Naive thymus-derived CD8-positive, alpha-beta T cell (primary cell): ENCODE results near the gene SEC22C. TPM values are rescaled to one million over a fixed set of nuclear protein-coding genes. Genes with fewer than 3 reads are reported as not detected.

Experiments
- ATAC-seq, 2 donors: fragments of 150-1000 bp; cut with Tn5 transposase in 1 of 2; sonication (Bioruptor Pico), chemical (Tn5 transposase) in 1 of 2; 1 replicate in 1 of 2; 2 replicates in 1 of 2; pipeline ENCODE4 v1.10.0; 2021; ENCODE audit warnings: mild to moderate bottlenecking in 2 of 2, moderate library complexity in 2 of 2
- POLR2A ChIA-PET: fragments of 350-600 bp; sonication (Branson Sonifier 250); formaldehyde crosslinking; loops from one replicate; lab custom pipeline; 2021; ENCODE audit warnings: antibody characterized with exemption; lab: Charles Lee
- DNase-seq, 10 donors: peaks; one replicate each; pipeline versions ENCODE4 v3.0.0 to v3.0.0-alpha.2; 2020 to 2022
- H3K27ac Mint-ChIP-seq, 10 donors: one replicate each; pipeline ENCODE4 v1.8.0; 2020 to 2022; ENCODE audit warnings: mild to moderate bottlenecking in 10 of 10, mixed read lengths in 10 of 10, moderate library complexity in 4 of 10, inconsistent platforms in 1 of 10
- H3K27me3 Mint-ChIP-seq, 5 donors: one replicate each; pipeline ENCODE4 v1.8.0; 2021 to 2022; ENCODE audit warnings: mixed read lengths in 5 of 5
- H3K36me3 Mint-ChIP-seq, 3 donors: one replicate each; pipeline ENCODE4 v1.8.0; 2020 to 2022; ENCODE audit warnings: mixed read lengths in 3 of 3, mild to moderate bottlenecking in 2 of 3, inconsistent platforms in 1 of 3
- H3K4me1 Mint-ChIP-seq, 4 donors: one replicate each; pipeline ENCODE4 v1.8.0; 2021 to 2022; ENCODE audit warnings: mixed read lengths in 4 of 4
- H3K4me3 Mint-ChIP-seq, 10 donors: one replicate each; pipeline ENCODE4 v1.8.0; 2020 to 2022; ENCODE audit warnings: mild to moderate bottlenecking in 10 of 10, mixed read lengths in 10 of 10, moderate library complexity in 6 of 10, inconsistent platforms in 1 of 10
- H3K9me3 Mint-ChIP-seq, 9 donors: one replicate each; pipeline ENCODE4 v1.8.0; 2020 to 2022; ENCODE audit warnings: mixed read lengths in 9 of 9, mild to moderate bottlenecking in 3 of 9, inconsistent platforms in 1 of 9, moderate library complexity in 1 of 9
- polyA plus RNA-seq, 3 donors: library from polyadenylated mRNA; unstranded; fragments of 300-500 nt; fragmentation: Illumina TruSeq; gene quantifications; one replicate each; pipeline ENCODE4 v1.2.3, GENCODE V29; 2021
- total RNA-seq, 8 experiments: library from RNA in 2 of 8; stranded (reverse) in 2 of 8; gene quantifications; one replicate each; pipeline ENCODE4 v1.2.3 and lab custom pipeline; 2021 to 2026

SEC22C gene
- total and polyA plus RNA-seq, 5 experiments from 2014 or later, result 33.9 to 47.6 (median 39.3) TPM

GRCh38 chr3:42509111-42509510, 72.7 kb downstream of the SEC22C start:
- Mint-ChIP-seq H3K4me1 (peaks cover 57 to 94% (median 77%) of the 10 kb centered on the region in 4 donors), H3K27ac (peak overlapping the region in 5 of 10 donors; percentile 10 to 84 (median 26))

GRCh38 chr3:42508562-42508961, 73.2 kb downstream of the SEC22C start:
- Mint-ChIP-seq H3K36me3 (peaks cover 0 to 23% (median 0%) of the 10 kb centered on the region in 3 donors), H3K4me3 (peak overlapping the region in 7 of 10 donors; percentile 20 to 76 (median 55)), H3K9me3 (no peaks in the 10 kb centered on the region), H3K4me1 (peaks cover 61 to 96% (median 81%) of the 10 kb centered on the region in 4 donors), H3K27ac (peak overlapping the region in 8 of 10 donors; percentile 26 to 89 (median 86)), H3K27me3 (no peaks in the 10 kb centered on the region)
- DNase-seq (peak in 1 of 10 donors; percentile 27), ATAC-seq (no peak)
- POLR2A ChIA-PET, result interaction anchor here (0.6 to 2.2 kb wide), 5 partner anchors 12 to 94 kb away, joined by 3 to 9 read pairs (median 4); no protein-coding TSS in a partner anchor

More at GRCh38 chr3:42509111-42509510, 72.7 kb downstream of the SEC22C start:
- peak overlapping the region in 5 of 10 donors; percentile 20 to 76 (median 53) for H3K4me3 Mint-ChIP-seq
- no peaks in the 10 kb centered on the region for H3K27me3 Mint-ChIP-seq
- H3K36me3 Mint-ChIP-seq, result peaks cover 0 to 28% (median 0%) of the 10 kb centered on the region in 3 donors
- POLR2A ChIA-PET, result interaction anchor here (1.1 to 2.2 kb wide), 3 partner anchors 11 to 38 kb away, joined by 3 to 9 read pairs (median 4); no protein-coding TSS in a partner anchor
- no peaks in the 10 kb centered on the region for H3K9me3 Mint-ChIP-seq
- DNase-seq, result peak in 1 of 10 donors; percentile 45
- no peak for ATAC-seq

GRCh38 chr3:42507761-42508335, 73.9 kb downstream of the SEC22C start:
- H3K4me3 Mint-ChIP-seq, result peak overlapping the region; percentile 11 to 78 (median 70)
- peak in 1 of 10 donors; percentile 27 for DNase-seq

DNA sequence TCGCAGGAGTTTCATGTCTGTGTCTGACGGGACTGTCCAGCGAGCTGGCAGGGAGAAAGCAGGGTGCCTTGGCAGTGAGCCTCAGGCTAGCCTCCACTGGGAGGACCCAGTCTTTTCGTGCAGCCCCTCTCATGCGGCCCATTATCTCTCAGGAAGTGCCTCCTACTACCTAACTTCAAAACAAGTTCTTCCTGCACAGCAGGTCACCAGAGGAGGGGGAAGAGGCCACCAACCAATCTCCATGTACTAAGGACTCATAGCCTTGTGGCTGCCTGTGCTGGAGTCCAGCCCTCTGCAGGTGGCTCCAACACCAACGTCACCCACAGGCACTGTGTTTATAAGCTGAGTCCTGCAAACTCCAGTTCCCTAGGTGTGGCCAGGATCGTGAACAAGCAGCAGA, 74.5 kb downstream of the SEC22C start:
- no peaks in the 10 kb centered on the region for H3K27me3 Mint-ChIP-seq
- ATAC-seq (no peak), DNase-seq (peak in 2 of 10 donors; percentile 6 to 59)
- peaks cover 0 to 14% (median 0%) of the 10 kb centered on the region in 3 donors for H3K36me3 Mint-ChIP-seq
- H3K4me3 Mint-ChIP-seq, result peak overlapping the region; percentile 3 to 78 (median 70)
- peaks cover 58 to 96% (median 86%) of the 10 kb centered on the region in 4 donors for H3K4me1 Mint-ChIP-seq
- peak overlapping the region; percentile 73 to 92 (median 90) for H3K27ac Mint-ChIP-seq
- POLR2A ChIA-PET, result interaction anchor here (0.6 to 2.2 kb wide), 4 partner anchors 19 to 1701 kb away, joined by 3 to 10 read pairs (median 6); no protein-coding TSS in a partner anchor
- H3K9me3 Mint-ChIP-seq, result no peaks in the 10 kb centered on the region

More at GRCh38 chr3:42507761-42508335, 73.9 kb downstream of the SEC22C start:
- POLR2A ChIA-PET, result interaction anchor here (0.5 to 2.2 kb wide), 8 partner anchors 12 to 1700 kb away, joined by 3 to 10 read pairs (median 4); no protein-coding TSS in a partner anchor
- Mint-ChIP-seq H3K27ac (peak overlapping the region; percentile 73 to 92 (median 90)), H3K4me1 (peaks cover 60 to 96% (median 86%) of the 10 kb centered on the region in 4 donors), H3K9me3 (no peaks in the 10 kb centered on the region), H3K36me3 (peaks cover 0 to 15% (median 0%) of the 10 kb centered on the region in 3 donors), H3K27me3 (no peaks in the 10 kb centered on the region)
- ATAC-seq, result peak; percentile 19 to 27

- Mint-ChIP-seq H3K36me3 (peaks cover 0 to 12% (median 0%) of the 10 kb centered on the region in 3 donors), H3K4me1 (peaks cover 56 to 96% (median 80%) of the 10 kb centered on the region in 4 donors), H3K27me3 (peaks cover under 1 to 6% (median 2%) of the 10 kb centered on the region in 5 donors), H3K27ac (peak overlapping the region; percentile 73 to 92 (median 90)), H3K9me3 (no peaks in the 10 kb centered on the region), H3K4me3 (peak overlapping the region in 3 of 10 donors; percentile 11 to 29 (median 23))
- ATAC-seq, result no peak
- POLR2A ChIA-PET, result interaction anchor here (0.9 to 6.3 kb wide), 3 partner anchors 20 to 28 kb away, joined by 3 to 89 read pairs (median 4); no protein-coding TSS in a partner anchor
- peak in 2 of 10 donors; percentile 12 to 52 for DNase-seq
Measured at GRCh38 chr3:42505849-42506410, 75.8 kb downstream of the SEC22C start.

DNA sequence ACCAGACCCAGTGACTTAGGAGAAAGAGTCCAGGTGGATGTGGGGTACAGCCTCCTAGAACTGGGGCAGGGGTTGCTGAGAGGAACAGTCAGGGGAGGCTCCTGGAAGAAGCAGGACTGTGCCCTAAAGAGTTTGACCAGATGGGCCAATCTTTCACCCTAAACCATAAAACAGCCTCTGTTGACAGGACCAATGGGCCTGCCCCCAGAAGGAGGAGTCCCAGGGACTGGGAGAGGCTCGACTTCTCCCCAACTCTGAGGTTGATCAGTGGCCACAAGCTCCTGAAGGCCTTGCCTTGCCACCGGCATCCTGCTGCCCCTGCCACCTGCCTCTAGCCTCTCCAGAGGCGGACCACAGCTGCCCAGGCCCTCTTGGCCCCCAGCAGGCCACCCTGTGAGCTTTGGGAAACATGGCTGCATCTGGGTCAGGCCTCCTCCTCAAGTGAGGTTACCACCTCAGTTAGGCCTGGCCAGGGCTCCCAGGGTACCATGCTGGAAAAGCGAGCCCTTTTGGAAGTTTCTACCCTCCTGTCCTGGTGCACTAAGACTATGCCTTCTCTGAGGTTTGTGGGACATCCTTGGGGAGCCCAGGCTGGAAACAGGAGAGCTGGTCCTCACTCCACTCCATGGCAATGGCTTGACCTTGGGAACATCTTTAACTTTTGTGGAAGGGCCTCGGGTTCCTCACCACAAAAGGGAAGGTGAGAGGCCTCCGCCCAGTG, 76.5 kb downstream of the SEC22C start:
- peaks cover 0 to 9% (median 0%) of the 10 kb centered on the region in 3 donors for H3K36me3 Mint-ChIP-seq
- peak overlapping the region in 5 of 10 donors; percentile 7 to 51 (median 30) for H3K4me3 Mint-ChIP-seq
- no peaks in the 10 kb centered on the region for H3K9me3 Mint-ChIP-seq
- H3K27ac Mint-ChIP-seq, result peak overlapping the region; percentile 25 to 92 (median 88)
- peaks cover 2 to 13% (median 9%) of the 10 kb centered on the region in 5 donors for H3K27me3 Mint-ChIP-seq
- peaks cover 51 to 96% (median 77%) of the 10 kb centered on the region in 4 donors for H3K4me1 Mint-ChIP-seq
- POLR2A ChIA-PET, result interaction anchor here (0.7 to 6.3 kb wide), 4 partner anchors 17 to 29 kb away, joined by 3 to 89 read pairs (median 4); no protein-coding TSS in a partner anchor
- ATAC-seq, result no peak
- peak in 2 of 10 donors; percentile 14 to 27 for DNase-seq

GRCh38 chr3:42504334-42505127, 77.2 kb downstream of the SEC22C start:
- Mint-ChIP-seq H3K4me3 (peak overlapping the region; percentile 83 to 97 (median 92)), H3K36me3 (peaks cover 0 to 3% (median 0%) of the 10 kb centered on the region in 3 donors), H3K4me1 (peaks cover 46 to 88% (median 69%) of the 10 kb centered on the region in 4 donors), H3K27ac (peak overlapping the region; percentile 61 to 94 (median 88)), H3K9me3 (no peaks in the 10 kb centered on the region), H3K27me3 (peaks cover 2 to 20% (median 13%) of the 10 kb centered on the region in 5 donors)
- POLR2A ChIA-PET, result interaction anchor here (0.5 to 6.3 kb wide), 7 partner anchors 17 to 96 kb away, joined by 3 to 89 read pairs (median 5); partner anchors contain the start of gene NKTR
- ATAC-seq (no peak), DNase-seq (peak in 2 of 10 donors; percentile 15 to 48)

GRCh38 chr3:42503957-42504333, 77.8 kb downstream of the SEC22C start:
- Mint-ChIP-seq H3K9me3 (no peaks in the 10 kb centered on the region), H3K27ac (peak overlapping the region; percentile 61 to 94 (median 89)), H3K4me1 (peaks cover 42 to 82% (median 64%) of the 10 kb centered on the region in 4 donors), H3K27me3 (peaks cover 2 to 26% (median 13%) of the 10 kb centered on the region in 5 donors), H3K4me3 (peak overlapping the region; percentile 83 to 97 (median 92)), H3K36me3 (no peaks in the 10 kb centered on the region)
- DNase-seq, result peak in 1 of 10 donors; percentile 30
- no peak for ATAC-seq
- POLR2A ChIA-PET, result interaction anchor here (0.5 to 6.3 kb wide), 4 partner anchors 18 to 97 kb away, joined by 3 to 89 read pairs (median 23); partner anchors contain the start of gene NKTR

- ATAC-seq, result no peak
- peak overlapping the region; percentile 83 to 97 (median 92) for H3K4me3 Mint-ChIP-seq
- peaks cover 2 to 32% (median 15%) of the 10 kb centered on the region in 5 donors for H3K27me3 Mint-ChIP-seq
- peaks cover 36 to 77% (median 59%) of the 10 kb centered on the region in 4 donors for H3K4me1 Mint-ChIP-seq
- H3K9me3 Mint-ChIP-seq, result no peaks in the 10 kb centered on the region
- H3K27ac Mint-ChIP-seq, result peak overlapping the region; percentile 81 to 94 (median 90)
- H3K36me3 Mint-ChIP-seq, result no peaks in the 10 kb centered on the region
- DNase-seq, result peak in 4 of 10 donors; percentile 12 to 45 (median 16)
- POLR2A ChIA-PET, result interaction anchor here (0.6 to 6.3 kb wide), 6 partner anchors 10 to 36 kb away, joined by 3 to 89 read pairs (median 8); no protein-coding TSS in a partner anchor
Measured at GRCh38 chr3:42503251-42503924, 78.4 kb downstream of the SEC22C start.
